Measurements from ENCODE around the gene REXO1. TPM values are rescaled to one million over a fixed set of nuclear protein-coding genes. Genes with fewer than 3 reads are reported as not detected.
A peak's percentile ranks its signal among the peaks of the same experiment; 100 is the strongest.

Gene REXO1
- total and polyA plus RNA-seq, 2 of the 13 experiments (the other 11 are each of a cell fraction or from before 2014, with no cell fraction given): 5.0 to 11.2 TPM

GRCh38 chr19:1853295-1854038 is 5.2 kb upstream of the REXO1 start (continued):
- TF ChIP-seq ZNF468 (CRISPR knock-in tag; IDR thresholded peaks at IDR 0.05) (no peak), ZFP36L2 (CRISPR knock-in tag; IDR thresholded peaks at IDR 0.05) (no peak), SIX1 (CRISPR knock-in tag; IDR thresholded peaks at IDR 0.05; ENCODE audit: borderline replicate concordance) (no peak), JDP2 (CRISPR knock-in tag; IDR thresholded peaks at IDR 0.05; ENCODE audit: borderline replicate concordance) (no peak), DNMT3B (CRISPR knock-in tag; conservative IDR thresholded peaks at IDR 0.05) (no peak), ZNF746 (CRISPR knock-in tag; IDR thresholded peaks at IDR 0.05) (no peak), ELF1 (CRISPR knock-in tag; IDR thresholded peaks at IDR 0.05) (peak; percentile 86), ZBTB10 (CRISPR knock-in tag; IDR thresholded peaks at IDR 0.05; ENCODE audit: borderline replicate concordance) (no peak), RBM22 (optimal IDR thresholded peaks at IDR 0.05; ENCODE audit: low read length) (peak; percentile 46), RNF219 (CRISPR knock-in tag; IDR thresholded peaks at IDR 0.05) (no peak), ZNF614 (CRISPR knock-in tag; IDR thresholded peaks at IDR 0.05; ENCODE audit: borderline replicate concordance) (0 out of 2 replicates have a peak, but pooled peaks have one; percentile 20), TOE1 (CRISPR knock-in tag; IDR thresholded peaks at IDR 0.05) (no peak), ZNF558 (CRISPR knock-in tag; IDR thresholded peaks at IDR 0.05; ENCODE audit: borderline replicate concordance) (no peak), RAD21 (CRISPR knock-in tag; IDR thresholded peaks at IDR 0.05) (peak; percentile 77), ZSCAN5A (CRISPR knock-in tag; IDR thresholded peaks at IDR 0.05; ENCODE audit: borderline replicate concordance) (no peak), ZBTB42 (CRISPR knock-in tag; IDR thresholded peaks at IDR 0.05) (no peak), NCOA5 (CRISPR knock-in tag; IDR thresholded peaks at IDR 0.05) (no peak), TEAD2 (CRISPR knock-in tag; IDR thresholded peaks at IDR 0.05) (no peak)

All from HepG2 (cell line).